ENCODE measurements around the gene ATP2A1.

The ATP2A1 gene

GRCh38 chr16:28931801-28932225, 53.5 kb downstream of the ATP2A1 start, which contains the start of gene CD19:
CD19 (plus strand) TSS chr16:28931971; CDS start chr16:28932001, 30 bp downstream.
- no peak for TF ChIP-seq CTCF (IDR thresholded peaks at IDR 0.05; ENCODE audit: low read depth, low read length)
- H3K4me3 ChIP-seq (ENCODE audit: low read depth, low read length) = no peak within 1 kb of the TSS

GRCh38 chr16:28932339-28933141, 54.3 kb downstream of the ATP2A1 start:
- no peak for TF ChIP-seq CTCF (IDR thresholded peaks at IDR 0.05; ENCODE audit: low read depth, low read length)
- H3K4me3 ChIP-seq (ENCODE audit: low read depth, low read length) = no peak overlapping the region

- TF ChIP-seq CTCF (IDR thresholded peaks at IDR 0.05; ENCODE audit: low read depth, low read length) = no peak
Measured at GRCh38 chr16:28933171-28933570, 54.9 kb downstream of the ATP2A1 start.

GRCh38 chr16:28935346-28935745, 57.1 kb downstream of the ATP2A1 start:
- H3K4me3 ChIP-seq (ENCODE audit: low read depth, low read length) = no peak overlapping the region
- no peak for TF ChIP-seq CTCF (IDR thresholded peaks at IDR 0.05; ENCODE audit: low read depth, low read length)

More at GRCh38 chr16:28933171-28933570, 54.9 kb downstream of the ATP2A1 start:
- H3K4me3 ChIP-seq (ENCODE audit: low read depth, low read length) = no peak overlapping the region

- no peak overlapping the region for H3K4me3 ChIP-seq (ENCODE audit: low read depth, low read length)
- no peak for TF ChIP-seq CTCF (IDR thresholded peaks at IDR 0.05; ENCODE audit: low read depth, low read length)
Measured at GRCh38 chr16:28935924-28936783, 57.9 kb downstream of the ATP2A1 start.

GRCh38 chr16:28936784-28937155, 58.5 kb downstream of the ATP2A1 start:
- TF ChIP-seq CTCF (IDR thresholded peaks at IDR 0.05; ENCODE audit: low read depth, low read length) = no peak
- no peak overlapping the region for H3K4me3 ChIP-seq (ENCODE audit: low read depth, low read length)
